Activated CD8-positive, alpha-beta T cell treated with anti-CD3 and anti-CD28 coated beads for 36 hours (primary cell): ENCODE data around the gene TNS1. TPM values are rescaled to one million over a fixed set of nuclear protein-coding genes. Genes with fewer than 3 reads are reported as not detected.

Source experiments
- ATAC-seq: fragments of 200-7000 bp; cut with Tn5 transposase; one replicate; pipeline ENCODE4 v1.10.0; 2021; ENCODE audit warnings: mild to moderate bottlenecking, moderate library complexity
- CTCF ChIA-PET: fragments of 350-600 bp; sonication (Branson Sonifier 250); formaldehyde crosslinking; loops from one replicate; lab custom pipeline; 2021; ENCODE audit warnings: antibody characterized with exemption; lab: Charles Lee
- POLR2A ChIA-PET: fragments of 350-600 bp; sonication (Branson Sonifier 250); formaldehyde crosslinking; loops from one replicate; lab custom pipeline; 2021; ENCODE audit warnings: antibody characterized with exemption; lab: Charles Lee
- DNase-seq: peaks from one replicate; pipeline ENCODE4 v3.0.0-alpha.2; 2020
- H3K27ac Mint-ChIP-seq: one replicate; pipeline ENCODE4 v1.8.0; 2021; ENCODE audit warnings: mild to moderate bottlenecking, mixed read lengths
- H3K27me3 Mint-ChIP-seq: one replicate; pipeline ENCODE4 v1.8.0; 2021; ENCODE audit warnings: mixed read lengths
- H3K36me3 Mint-ChIP-seq: one replicate; pipeline ENCODE4 v1.8.0; 2021; ENCODE audit warnings: low read depth, mixed read lengths
- H3K4me1 Mint-ChIP-seq: one replicate; pipeline ENCODE4 v1.8.0; 2021; ENCODE audit warnings: low read depth, mixed read lengths
- H3K4me3 Mint-ChIP-seq: one replicate; pipeline ENCODE4 v1.8.0; 2021; ENCODE audit warnings: mild to moderate bottlenecking, moderate library complexity, mixed read lengths
- H3K9me3 Mint-ChIP-seq: one replicate; pipeline ENCODE4 v1.8.0; 2021; ENCODE audit warnings: mixed read lengths
- CTCF ChIP-seq: fragments of 200-600 bp; IDR thresholded peaks from one replicate; pipeline ENCODE4 v1.8.0; 2022; ENCODE audit warnings: antibody characterized with exemption, mild to moderate bottlenecking
- intact Hi-C: fragments of 100-400 bp; cut with micrococcal nuclease; formaldehyde crosslinking; loops from one replicate; pipeline ENCODE4 v1.10.0; 2022
- total RNA-seq, 2 experiments: library from RNA; stranded (reverse); gene quantifications; one replicate each; pipeline ENCODE4 v1.2.3, GENCODE V29; 2021

The TNS1 gene
- total RNA-seq, 2 experiments from 2014 or later, result 1.8 to 2.0 TPM

DNA sequence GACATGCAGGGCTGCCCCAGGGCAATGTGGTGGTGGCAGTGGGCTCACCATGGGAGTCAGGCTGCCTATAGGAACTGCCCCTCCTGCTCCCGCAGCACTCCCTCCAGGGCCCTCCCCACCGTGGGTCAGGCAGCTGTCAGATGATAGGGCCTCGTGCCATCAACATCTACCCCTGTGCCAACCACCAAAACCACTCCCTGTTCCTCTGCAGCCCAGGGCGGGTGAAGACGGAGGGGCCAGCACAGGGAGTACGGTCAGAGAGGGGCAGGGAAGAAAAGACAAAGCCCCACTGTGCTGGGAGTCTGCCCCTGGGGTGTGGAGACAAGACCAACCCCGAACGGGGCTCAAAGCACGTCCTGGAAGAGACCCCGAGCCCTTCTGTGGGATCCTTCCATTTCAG, 97.4 kb downstream of the TNS1 start:
- intact Hi-C loops, result no loop called here
- ChIA-PET POLR2A (no interaction called here), CTCF (interaction anchor here (1.2 kb wide), 1 partner anchor 9 kb away, joined by 3 read pairs; no protein-coding TSS in a partner anchor)
- Mint-ChIP-seq H3K27ac (no peak overlapping the region), H3K4me1 (peaks cover 10% of the 10 kb centered on the region), H3K4me3 (no peak overlapping the region), H3K9me3 (no peaks in the 10 kb centered on the region), H3K36me3 (no peaks in the 10 kb centered on the region), H3K27me3 (peaks cover 14% of the 10 kb centered on the region)
- no peak for TF ChIP-seq CTCF
- peak; percentile 28 for ATAC-seq
- DNase-seq, result no peak

DNA sequence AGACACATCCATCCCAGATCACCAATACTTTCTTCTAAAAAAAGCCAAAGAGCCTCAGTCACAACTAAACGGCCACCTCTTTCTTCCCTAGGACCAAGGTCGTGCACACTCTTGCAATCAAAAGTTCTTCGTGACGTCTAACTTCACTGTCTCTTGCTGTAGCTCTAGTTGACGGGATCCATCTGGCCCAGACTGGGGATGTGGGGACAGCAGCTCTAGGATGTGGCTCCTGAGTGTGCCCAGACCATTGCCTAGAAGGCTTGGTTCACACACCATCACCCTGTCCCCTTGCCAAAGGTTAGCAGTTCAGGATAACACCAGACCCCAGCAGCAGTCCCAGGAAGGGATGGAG, 98.2 kb downstream of the TNS1 start:
- no peaks in the 10 kb centered on the region for H3K36me3 Mint-ChIP-seq
- H3K4me1 Mint-ChIP-seq, result peaks cover 10% of the 10 kb centered on the region
- H3K9me3 Mint-ChIP-seq, result no peaks in the 10 kb centered on the region
- H3K27me3 Mint-ChIP-seq, result peaks cover 14% of the 10 kb centered on the region
- ATAC-seq, result no peak
- ChIA-PET CTCF (no interaction called here), POLR2A (no interaction called here)
- intact Hi-C loops, result no loop called here
- no peak overlapping the region for H3K4me3 Mint-ChIP-seq
- DNase-seq, result no peak
- no peak for TF ChIP-seq CTCF
- no peak overlapping the region for H3K27ac Mint-ChIP-seq

DNA sequence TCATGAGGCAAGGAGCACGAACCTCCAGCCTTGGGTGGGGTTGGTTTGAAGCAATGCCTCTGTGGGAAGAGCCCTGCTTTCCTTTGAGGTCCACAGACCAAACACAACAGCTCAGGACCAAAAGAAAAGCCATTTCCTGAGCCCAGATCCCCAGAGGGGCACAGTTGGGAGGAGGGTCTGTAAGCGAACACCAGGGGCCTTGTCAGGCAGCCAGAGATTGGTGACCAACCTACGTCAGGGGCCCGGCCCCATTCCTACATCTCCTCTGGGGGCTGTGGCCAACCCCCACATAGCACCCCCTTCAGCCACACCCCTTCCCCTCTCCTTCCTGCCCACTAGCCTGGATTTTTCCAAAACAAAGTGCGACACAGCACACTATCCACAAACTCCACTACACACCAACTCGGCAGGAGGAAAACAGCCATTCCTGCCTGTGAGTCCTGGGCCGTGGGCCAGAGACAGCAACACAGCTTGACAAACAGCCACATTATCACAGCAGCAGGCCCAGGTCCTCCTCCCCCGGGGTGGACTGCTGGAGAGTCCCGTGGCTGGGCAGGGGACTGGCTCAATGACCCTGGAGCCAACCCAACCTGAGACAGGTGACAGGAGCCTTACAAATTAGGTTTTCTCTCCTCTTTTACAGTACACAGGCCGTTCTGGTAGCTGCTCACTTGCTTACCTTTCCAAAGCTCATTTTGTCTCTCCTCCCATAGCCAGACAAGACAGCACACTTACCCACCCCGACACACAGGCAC, 98.8 kb downstream of the TNS1 start:
- CTCF ChIA-PET, result interaction anchor here (0.8 kb wide), 1 partner anchor 17 kb away, joined by 3 read pairs; no protein-coding TSS in a partner anchor

DNA sequence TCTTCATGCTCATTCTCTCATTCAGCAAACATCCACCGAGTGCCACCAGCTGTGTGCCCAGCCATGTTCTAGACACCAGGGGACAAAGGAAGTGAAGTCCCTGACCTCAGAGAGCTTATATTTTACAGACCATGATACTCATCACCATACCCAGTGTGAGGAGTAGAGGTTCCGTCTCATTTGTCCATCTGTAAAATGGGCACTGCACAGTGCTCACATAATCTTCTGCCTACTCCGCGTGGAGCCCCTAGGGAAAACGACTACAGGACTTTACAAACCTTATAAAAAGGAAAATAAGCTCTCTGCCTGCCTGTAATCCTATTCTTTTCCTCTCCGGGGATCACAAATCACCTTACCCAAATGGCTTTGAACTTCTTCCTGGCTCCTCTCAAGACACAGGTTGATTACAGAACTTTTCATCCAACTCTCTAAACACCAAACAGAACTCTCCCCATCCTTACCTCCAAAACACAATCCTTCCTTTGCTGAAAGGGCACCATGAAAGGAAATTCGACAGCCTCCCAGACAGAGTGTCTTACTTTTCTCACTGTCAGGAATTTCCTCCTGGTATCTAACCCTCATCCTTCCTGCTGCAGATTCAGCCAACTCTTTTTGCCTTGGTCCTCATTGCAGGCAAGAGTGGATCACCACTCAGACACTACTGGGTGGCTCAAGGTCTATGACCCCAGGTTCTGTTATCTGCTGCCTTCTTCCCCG, 99.5 kb downstream of the TNS1 start:
- ChIA-PET CTCF (interaction anchor here (0.8 to 1.1 kb wide), 2 partner anchors 17 to 118 kb away, joined by 3 read pairs; no protein-coding TSS in a partner anchor), POLR2A (no interaction called here)
- Mint-ChIP-seq H3K36me3 (no peaks in the 10 kb centered on the region), H3K4me3 (no peak overlapping the region), H3K27ac (peak overlapping the region; percentile 17), H3K4me1 (peaks cover 10% of the 10 kb centered on the region), H3K9me3 (no peaks in the 10 kb centered on the region), H3K27me3 (peaks cover 14% of the 10 kb centered on the region)
- ATAC-seq (no peak), DNase-seq (no peak)
- intact Hi-C loops, result no loop called here
- TF ChIP-seq CTCF, result no peak

More for the DNA sequence above, 98.8 kb downstream of the TNS1 start:
- intact Hi-C loops, result no loop called here
- DNase-seq (no peak), ATAC-seq (no peak)
- Mint-ChIP-seq H3K4me1 (peaks cover 10% of the 10 kb centered on the region), H3K4me3 (no peak overlapping the region), H3K27ac (no peak overlapping the region), H3K27me3 (peaks cover 14% of the 10 kb centered on the region), H3K9me3 (no peaks in the 10 kb centered on the region), H3K36me3 (no peaks in the 10 kb centered on the region)
- TF ChIP-seq CTCF, result no peak
- POLR2A ChIA-PET, result no interaction called here
